Upper lobe of left lung (tissue), 6 donors: Measurements from ENCODE around the gene PRSS8. TPM values are rescaled to one million over a fixed set of nuclear protein-coding genes. Genes with fewer than 3 reads are reported as not detected.

ENCODE experiments used
- ATAC-seq, 2 donors: fragments of 200-7000 bp; cut with Tn5 transposase; one replicate each; pipeline ENCODE4 v1.9.1; 2022; ENCODE audit warnings: mild to moderate bottlenecking in 2 of 2, moderate library complexity in 2 of 2; ENCODE audit not compliant: low FRiP score in 2 of 2
- DNase-seq, 2 donors: peaks; one replicate each; pipeline ENCODE4 v3.0.0-alpha.2; 2019 to 2020
- H3K27ac ChIP-seq, 4 donors: fragments of 200-600 bp; sonication (generic); one replicate each; pipeline ENCODE4 v1.5.1; 2016 to 2019
- H3K27me3 ChIP-seq, 4 donors: fragments of 200-600 bp; sonication (generic); one replicate each; pipeline ENCODE4 v1.5.1; 2017 to 2019
- H3K36me3 ChIP-seq, 4 donors: fragments of 200-600 bp; sonication (generic); one replicate each; pipeline ENCODE4 v1.5.1; 2016 to 2019
- H3K4me1 ChIP-seq, 4 donors: fragments of 200-600 bp; sonication (generic); one replicate each; pipeline ENCODE4 v1.5.1; 2018 to 2019
- H3K4me3 ChIP-seq, 4 donors: fragments of 200-600 bp; sonication (generic); one replicate each; pipeline ENCODE4 v1.5.1; 2017 to 2019; ENCODE audit warnings: mild to moderate bottlenecking in 2 of 4, moderate library complexity in 1 of 4
- H3K9me3 ChIP-seq, 4 donors: fragments of 200-600 bp; sonication (generic); one replicate each; pipeline ENCODE4 v1.5.1; 2018 to 2019
- CTCF ChIP-seq, 6 experiments: fragments of 450-650 bp in 4 of 6; fragments of 200-600 bp in 2 of 6; sonication (generic) in 2 of 6; IDR thresholded peaks; one replicate each; pipeline ENCODE4 v1.5.1; 2016 to 2019; ENCODE audit warnings: antibody characterized with exemption in 6 of 6
- EP300 ChIP-seq, 4 donors: sonication (generic); formaldehyde crosslinking; IDR thresholded peaks; one replicate each; pipeline ENCODE4 v1.5.1; 2017; ENCODE audit warnings: antibody characterized with exemption in 4 of 4, control low read depth in 2 of 4
- POLR2A ChIP-seq, 4 donors: fragments of 450-650 bp; IDR thresholded peaks; one replicate each; pipeline ENCODE4 v1.5.1; 2016 to 2017; ENCODE audit warnings: antibody characterized with exemption in 4 of 4, mild to moderate bottlenecking in 2 of 4
- POLR2AphosphoS5 ChIP-seq, 2 donors: sonication (generic); formaldehyde crosslinking; IDR thresholded peaks; one replicate each; pipeline ENCODE4 v1.5.1; 2017; ENCODE audit warnings: antibody characterized with exemption in 2 of 2
- WGBS, 2 donors: methylation state at CpG; one replicate each; pipeline ENCODE4 v1.1.5; 2017 to 2018; 5-methylcytosine and 5-hydroxymethylcytosine counted together
- total RNA-seq, 6 donors: library from RNA; depleted of rRNA in 4 of 6; stranded (reverse); fragments of >200 nt in 4 of 6; gene quantifications; one replicate each; pipeline versions ENCODE4 v1.1.0 to v1.2.1, GENCODE V29; 2016 to 2021
- donor health status: DM: no; HTN: no; CAD: no; lungs with moderate emphysema.
- donor health status: DM: no; HTN: yes; CAD: no; lungs with severe emphysema.

Gene PRSS8
- total RNA-seq, 6 donors from 2014 or later, result 59.7 to 155 (median 109) TPM

DNA sequence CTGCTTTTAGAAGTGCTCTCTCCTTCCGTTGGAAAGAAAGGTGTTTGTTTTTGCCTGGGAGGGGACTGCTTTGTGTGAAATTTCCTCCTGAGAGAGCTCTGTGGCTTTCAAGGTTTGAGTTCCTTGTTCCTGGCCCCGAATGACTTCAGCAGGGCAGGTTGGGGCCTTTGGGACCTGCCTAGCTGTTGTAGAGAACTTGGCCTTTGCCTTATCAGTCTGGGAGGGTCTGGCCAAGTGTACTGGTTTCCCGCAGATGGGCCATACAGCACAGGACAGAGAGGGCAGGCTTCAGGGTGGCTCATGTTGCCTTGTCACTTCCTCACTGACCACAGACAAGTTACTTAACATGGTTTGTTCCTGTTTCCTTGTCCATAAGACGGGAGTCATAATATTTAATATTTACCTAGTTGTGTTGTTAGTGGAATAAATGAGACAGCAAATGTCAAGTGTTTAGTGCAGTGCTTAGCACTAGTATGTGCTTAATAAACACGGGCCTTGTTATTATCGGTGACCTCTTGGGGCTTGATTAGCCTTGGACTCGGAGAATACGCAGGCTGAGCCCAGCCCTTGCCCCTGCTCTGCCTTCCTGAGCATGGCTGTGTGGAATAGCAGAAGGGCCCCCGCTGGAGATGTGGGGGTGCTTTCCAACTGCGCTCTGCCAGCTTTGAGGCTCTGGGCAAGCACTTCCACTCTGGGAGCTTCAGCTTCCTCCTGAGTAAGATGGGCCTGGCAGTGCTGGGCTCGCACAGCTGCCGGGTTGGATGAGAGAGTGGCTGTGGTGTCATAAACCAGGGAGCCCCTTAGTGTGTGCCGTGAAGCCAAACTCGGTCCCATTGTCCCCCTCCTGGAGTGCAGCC is 6.6 kb downstream of the PRSS8 start:
- peak overlapping the region; percentile 91 to 94 (median 92) for H3K27ac ChIP-seq
- no peak overlapping the region for H3K4me3 ChIP-seq
- peak in 2 of 4 donors; percentile 58 to 78 for TF ChIP-seq EP300 (IDR thresholded peaks at IDR 0.05)
- peak in 1 of 4 donors; percentile 76 for TF ChIP-seq POLR2A (IDR thresholded peaks at IDR 0.05)
- peak; percentile 81 to 87 for TF ChIP-seq POLR2AphosphoS5 (IDR thresholded peaks at IDR 0.05)
- peak in 1 of 6 experiments; percentile 6 for TF ChIP-seq CTCF (IDR thresholded peaks at IDR 0.05)
- DNase-seq (peak in 1 of 2 donors; percentile 94), ATAC-seq (peak; percentile 84 to 88)
- H3K36me3 ChIP-seq, result peaks cover 0 to 79% (median 42%) of the 10 kb centered on the region in 4 donors
- 40 to 75% methylated on average over 9 to 14 of the region's 14 CpGs for WGBS, 2 donors
- H3K9me3 ChIP-seq, result no peaks in the 10 kb centered on the region
- H3K4me1 ChIP-seq, result peaks cover 29 to 74% (median 57%) of the 10 kb centered on the region in 4 donors
- no peaks in the 10 kb centered on the region for H3K27me3 ChIP-seq

DNA sequence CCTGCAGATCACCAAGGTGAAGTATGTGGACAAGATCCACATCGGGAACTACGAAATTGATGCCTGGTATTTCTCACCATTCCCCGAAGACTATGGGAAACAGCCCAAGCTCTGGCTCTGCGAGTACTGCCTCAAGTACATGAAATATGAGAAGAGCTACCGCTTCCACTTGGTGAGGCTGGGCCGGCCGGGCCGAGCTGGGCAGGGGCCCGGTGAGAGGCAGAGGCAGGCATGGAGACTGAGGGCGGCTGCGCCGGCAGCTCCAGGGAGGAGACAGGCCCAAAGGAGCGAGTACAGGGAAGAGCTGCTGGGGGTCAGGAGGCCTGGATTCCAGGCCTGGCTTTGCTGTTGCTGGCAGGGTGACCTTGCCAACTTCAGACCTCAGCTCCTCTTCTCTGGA is 8.3 kb downstream of the PRSS8 start:
- DNase-seq, result peak; percentile 80 to 87
- Histone ChIP-seq H3K27ac (peak overlapping the region; percentile 91 to 94 (median 92)), H3K4me3 (no peak overlapping the region), H3K9me3 (no peaks in the 10 kb centered on the region), H3K4me1 (peaks cover 29 to 58% (median 51%) of the 10 kb centered on the region in 4 donors), H3K27me3 (no peaks in the 10 kb centered on the region), H3K36me3 (peaks cover 4 to 93% (median 43%) of the 10 kb centered on the region in 4 donors)
- WGBS, 2 donors, result 65 to 87% methylated on average over 12 to 13 of the region's 13 CpGs
- TF ChIP-seq POLR2A (IDR thresholded peaks at IDR 0.05), result peak in 1 of 4 donors; percentile 68
- no peak for TF ChIP-seq CTCF (IDR thresholded peaks at IDR 0.05)
- no peak for TF ChIP-seq EP300 (IDR thresholded peaks at IDR 0.05)
- TF ChIP-seq POLR2AphosphoS5 (IDR thresholded peaks at IDR 0.05), result no peak
- ATAC-seq, result peak in 1 of 2 donors; percentile 38

- DNase-seq (no peak), ATAC-seq (no peak)
- 90 to 94% methylated on average over 3 of the region's 3 CpGs for WGBS, 2 donors
- H3K4me1 ChIP-seq, result peaks cover 29 to 45% (median 41%) of the 10 kb centered on the region in 4 donors
- H3K9me3 ChIP-seq, result no peaks in the 10 kb centered on the region
- no peaks in the 10 kb centered on the region for H3K27me3 ChIP-seq
- TF ChIP-seq POLR2A (IDR thresholded peaks at IDR 0.05) (no peak), POLR2AphosphoS5 (IDR thresholded peaks at IDR 0.05) (no peak), EP300 (IDR thresholded peaks at IDR 0.05) (no peak), CTCF (IDR thresholded peaks at IDR 0.05) (no peak)
- H3K4me3 ChIP-seq, result no peak overlapping the region
- H3K36me3 ChIP-seq, result peaks cover 10 to 93% (median 41%) of the 10 kb centered on the region in 4 donors
- peak overlapping the region in 1 of 4 donors; percentile 91 for H3K27ac ChIP-seq
These were observed 9.7 kb downstream of the PRSS8 start for GRCh38 chr16:31125844-31126243.

DNA sequence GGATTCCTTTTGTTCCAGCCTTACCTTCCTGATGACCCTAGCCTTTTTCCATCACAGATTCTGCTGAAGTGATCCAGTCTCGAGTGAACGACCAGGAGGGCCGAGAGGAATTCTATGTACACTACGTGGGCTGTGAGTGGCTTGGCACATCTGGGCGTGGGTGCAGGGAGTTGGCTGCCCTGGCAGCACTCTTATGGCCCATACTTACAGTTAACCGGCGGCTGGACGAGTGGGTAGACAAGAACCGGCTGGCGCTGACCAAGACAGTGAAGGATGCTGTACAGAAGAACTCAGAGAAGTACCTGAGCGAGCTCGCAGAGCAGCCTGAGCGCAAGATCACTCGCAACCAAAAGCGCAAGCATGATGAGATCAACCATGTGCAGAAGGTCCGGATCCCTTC is 15.4 kb downstream of the PRSS8 start:
- H3K9me3 ChIP-seq, result no peaks in the 10 kb centered on the region
- peaks cover 18 to 63% (median 34%) of the 10 kb centered on the region in 4 donors for H3K36me3 ChIP-seq
- WGBS, 2 donors, result 74 to 90% methylated on average over 16 of the region's 16 CpGs
- no peaks in the 10 kb centered on the region for H3K27me3 ChIP-seq
- peak overlapping the region; percentile 16 to 97 (median 96) for H3K27ac ChIP-seq
- TF ChIP-seq POLR2A (IDR thresholded peaks at IDR 0.05), result no peak
- TF ChIP-seq POLR2AphosphoS5 (IDR thresholded peaks at IDR 0.05), result no peak
- no peak for TF ChIP-seq EP300 (IDR thresholded peaks at IDR 0.05)
- TF ChIP-seq CTCF (IDR thresholded peaks at IDR 0.05), result no peak
- no peak overlapping the region for H3K4me3 ChIP-seq
- no peak for ATAC-seq
- peaks cover 21 to 28% (median 22%) of the 10 kb centered on the region in 4 donors for H3K4me1 ChIP-seq
- DNase-seq, result peak in 1 of 2 donors; percentile 28
